IMR-90 (cell line): ENCODE results near the gene CRTAC1.

Source experiments
- BHLHE40 ChIP-seq: fragments of 150-350 bp; IDR thresholded peaks from 2 replicates; pipeline ENCODE4 v1.6.1; 2016; ENCODE audit warnings: mild to moderate bottlenecking, low read depth, low read length
- FOS ChIP-seq: fragments of 150-350 bp; IDR thresholded peaks from 2 replicates; pipeline ENCODE4 v1.6.1; 2016; ENCODE audit warnings: low read depth, low read length
- MXI1 ChIP-seq: IDR thresholded peaks from 2 replicates; pipeline ENCODE4 v1.6.1; 2012; ENCODE audit warnings: low read depth, mild to moderate bottlenecking, low read length, moderate library complexity, borderline replicate concordance
- NFE2L2 ChIP-seq: fragments of 150-350 bp; IDR thresholded peaks from 2 replicates; pipeline ENCODE4 v1.6.1; 2016; ENCODE audit warnings: low read depth, mild to moderate bottlenecking, low read length
- POLR2A ChIP-seq: IDR thresholded peaks from 2 replicates; pipeline ENCODE4 v1.6.1; 2012; ENCODE audit warnings: mild to moderate bottlenecking, low read depth, low read length
- RCOR1 ChIP-seq: IDR thresholded peaks from 2 replicates; pipeline ENCODE4 v1.6.1; 2012; ENCODE audit warnings: mild to moderate bottlenecking, low read length, improper control_type of control experiment; ENCODE audit not compliant: insufficient replicate concordance
- RFX5 ChIP-seq: IDR thresholded peaks from 2 replicates; pipeline ENCODE4 v1.8.0; 2012; ENCODE audit warnings: low read depth, mild to moderate bottlenecking, low read length, moderate library complexity
- TF ChIP-seq, protein P1 (sequence below): conservative IDR thresholded peaks from 2 replicates; pipeline ENCODE4 v1.5.1; 2012; ENCODE audit warnings: mild to moderate bottlenecking, low read depth, low read length, improper control_type of control experiment
- TF ChIP-seq, protein P2 (sequence below): fragments of 150-350 bp; IDR thresholded peaks from 2 replicates; pipeline ENCODE4 v1.6.1; 2017; ENCODE audit warnings: mild to moderate bottlenecking, antibody characterized with exemption, low read length, low read depth

DNA sequence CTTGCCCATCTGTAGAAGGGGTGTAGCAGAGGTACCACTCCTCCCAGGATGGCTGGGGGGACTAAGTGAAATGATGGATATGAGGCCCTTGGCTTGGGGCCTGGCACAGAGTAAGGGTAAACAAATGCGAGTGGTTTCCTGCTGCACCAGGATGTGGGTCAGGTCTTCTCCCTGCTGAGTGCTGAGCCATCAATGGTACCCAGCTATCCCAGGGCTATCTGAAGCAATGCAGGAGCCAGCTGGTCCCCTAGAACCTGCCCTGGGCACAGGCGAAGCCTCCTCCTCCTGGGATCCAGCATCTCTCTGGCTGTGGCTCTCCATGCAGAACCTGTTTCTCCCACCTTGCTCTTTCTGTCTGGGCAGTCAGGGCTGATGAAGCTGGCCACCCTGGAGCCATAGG, 201.7 kb downstream of the CRTAC1 start:
- TF ChIP-seq, protein P1, sequence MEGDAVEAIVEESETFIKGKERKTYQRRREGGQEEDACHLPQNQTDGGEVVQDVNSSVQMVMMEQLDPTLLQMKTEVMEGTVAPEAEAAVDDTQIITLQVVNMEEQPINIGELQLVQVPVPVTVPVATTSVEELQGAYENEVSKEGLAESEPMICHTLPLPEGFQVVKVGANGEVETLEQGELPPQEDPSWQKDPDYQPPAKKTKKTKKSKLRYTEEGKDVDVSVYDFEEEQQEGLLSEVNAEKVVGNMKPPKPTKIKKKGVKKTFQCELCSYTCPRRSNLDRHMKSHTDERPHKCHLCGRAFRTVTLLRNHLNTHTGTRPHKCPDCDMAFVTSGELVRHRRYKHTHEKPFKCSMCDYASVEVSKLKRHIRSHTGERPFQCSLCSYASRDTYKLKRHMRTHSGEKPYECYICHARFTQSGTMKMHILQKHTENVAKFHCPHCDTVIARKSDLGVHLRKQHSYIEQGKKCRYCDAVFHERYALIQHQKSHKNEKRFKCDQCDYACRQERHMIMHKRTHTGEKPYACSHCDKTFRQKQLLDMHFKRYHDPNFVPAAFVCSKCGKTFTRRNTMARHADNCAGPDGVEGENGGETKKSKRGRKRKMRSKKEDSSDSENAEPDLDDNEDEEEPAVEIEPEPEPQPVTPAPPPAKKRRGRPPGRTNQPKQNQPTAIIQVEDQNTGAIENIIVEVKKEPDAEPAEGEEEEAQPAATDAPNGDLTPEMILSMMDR = no peak
- TF ChIP-seq FOS = no peak
- no peak for TF ChIP-seq POLR2A
- TF ChIP-seq RCOR1 = no peak
- no peak for TF ChIP-seq MXI1
- no peak for TF ChIP-seq NFE2L2
- TF ChIP-seq BHLHE40 = no peak
- no peak for TF ChIP-seq RFX5
- TF ChIP-seq, protein P2, sequence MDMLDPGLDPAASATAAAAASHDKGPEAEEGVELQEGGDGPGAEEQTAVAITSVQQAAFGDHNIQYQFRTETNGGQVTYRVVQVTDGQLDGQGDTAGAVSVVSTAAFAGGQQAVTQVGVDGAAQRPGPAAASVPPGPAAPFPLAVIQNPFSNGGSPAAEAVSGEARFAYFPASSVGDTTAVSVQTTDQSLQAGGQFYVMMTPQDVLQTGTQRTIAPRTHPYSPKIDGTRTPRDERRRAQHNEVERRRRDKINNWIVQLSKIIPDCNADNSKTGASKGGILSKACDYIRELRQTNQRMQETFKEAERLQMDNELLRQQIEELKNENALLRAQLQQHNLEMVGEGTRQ = no peak
